H9 (cell line): ENCODE measurements around the gene KIF9. TPM values are rescaled to one million over a fixed set of nuclear protein-coding genes. Genes with fewer than 3 reads are reported as not detected.
"Not testable (repeated sequence)": the region's sequence is repeated elsewhere in the genome, so short reads cannot be mapped to it uniquely, and the experiment has no call there.

Experiments
- DNase-seq: peaks from one replicate; pipeline ENCODE4 v3.0.0-alpha.2; 2017
- H2AFZ ChIP-seq: one replicate; pipeline ENCODE4 v1.6.1; 2013; ENCODE audit warnings: mild to moderate bottlenecking, low read length, control low read depth, moderate library complexity
- H2AK5ac ChIP-seq: 2 replicates; pipeline ENCODE4 v1.6.1; 2013; ENCODE audit warnings: low read length, control low read depth, mixed read lengths; ENCODE audit not compliant: insufficient read length
- H2BK120ac ChIP-seq: one replicate; pipeline ENCODE4 v1.6.1; 2013; ENCODE audit warnings: low read depth, mild to moderate bottlenecking, low read length, control low read depth, inconsistent platforms; ENCODE audit not compliant: poor library complexity, severe bottlenecking
- H2BK12ac ChIP-seq: 2 replicates; pipeline ENCODE4 v1.6.1; 2013; ENCODE audit warnings: low read length, control low read depth, mixed read lengths, low read depth; ENCODE audit not compliant: insufficient read length
- H2BK15ac ChIP-seq: 2 replicates; pipeline ENCODE4 v1.6.1; 2013; ENCODE audit warnings: low read depth, low read length, control low read depth
- H2BK20ac ChIP-seq: one replicate; pipeline ENCODE4 v1.6.1; 2013; ENCODE audit warnings: low read depth, mild to moderate bottlenecking, low read length, control low read depth, inconsistent platforms; ENCODE audit not compliant: poor library complexity, severe bottlenecking
- H2BK5ac ChIP-seq: 2 replicates; pipeline ENCODE4 v1.6.1; 2013; ENCODE audit warnings: low read length, control low read depth, mixed read lengths; ENCODE audit not compliant: insufficient read length
- H3K14ac ChIP-seq: 2 replicates; pipeline ENCODE4 v1.6.1; 2013; ENCODE audit warnings: low read length, control low read depth; ENCODE audit not compliant: insufficient read depth
- H3K18ac ChIP-seq: 2 replicates; pipeline ENCODE4 v1.6.1; 2013; ENCODE audit warnings: low read depth, mild to moderate bottlenecking, mixed read lengths, low read length, control low read depth; ENCODE audit not compliant: insufficient read length
- H3K23ac ChIP-seq: 2 replicates; pipeline ENCODE4 v1.6.1; 2013; ENCODE audit warnings: low read length, control low read depth, mixed read lengths, low read depth; ENCODE audit not compliant: insufficient read length
- H3K23me2 ChIP-seq: 2 replicates; pipeline ENCODE4 v1.6.1; 2013; ENCODE audit warnings: low read depth, mild to moderate bottlenecking, mixed read lengths, low read length, control low read depth; ENCODE audit not compliant: insufficient read length, poor library complexity, severe bottlenecking
- H3K27ac ChIP-seq: 2 replicates; pipeline ENCODE4 v1.5.1; 2013; ENCODE audit warnings: low read length, control low read depth, mixed read lengths, low read depth; ENCODE audit not compliant: insufficient read length
- H3K27me3 ChIP-seq: 2 replicates; pipeline ENCODE4 v1.6.1; 2013; ENCODE audit warnings: low read length, control low read depth, inconsistent platforms; ENCODE audit not compliant: insufficient read depth
- H3K4ac ChIP-seq: 2 replicates; pipeline ENCODE4 v1.6.1; 2013; ENCODE audit warnings: low read depth, mild to moderate bottlenecking, control low read depth, inconsistent platforms, low read length, moderate library complexity
- H3K4me1 ChIP-seq: 2 replicates; pipeline ENCODE4 v1.6.1; 2013; ENCODE audit warnings: low read length, control low read depth, inconsistent platforms; ENCODE audit not compliant: insufficient read depth
- H3K4me2 ChIP-seq: 2 replicates; pipeline ENCODE4 v1.6.1; 2013; ENCODE audit warnings: low read length, control low read depth, mixed read lengths; ENCODE audit not compliant: insufficient read length, insufficient read depth
- H3K56ac ChIP-seq: 2 replicates; pipeline ENCODE4 v1.6.1; 2013; ENCODE audit warnings: low read depth, mild to moderate bottlenecking, mixed read lengths, low read length, control low read depth; ENCODE audit not compliant: insufficient read length
- H3K79me1 ChIP-seq: 2 replicates; pipeline ENCODE4 v1.6.1; 2013; ENCODE audit warnings: low read depth, mild to moderate bottlenecking, moderate library complexity, low read length, control low read depth, inconsistent platforms; ENCODE audit not compliant: insufficient read depth, poor library complexity, severe bottlenecking
- H3K79me2 ChIP-seq: 2 replicates; pipeline ENCODE4 v1.6.1; 2013; ENCODE audit warnings: low read length, control low read depth, inconsistent platforms; ENCODE audit not compliant: insufficient read depth
- H3K9ac ChIP-seq: 2 replicates; pipeline ENCODE4 v1.6.1; 2013; ENCODE audit warnings: low read length, control low read depth, mixed read lengths; ENCODE audit not compliant: insufficient read length; ENCODE audit errors: extremely low read depth
- H3K9me3 ChIP-seq: one replicate; pipeline ENCODE4 v1.6.1; 2013; ENCODE audit warnings: low read depth, low read length, inconsistent platforms; ENCODE audit not compliant: control insufficient read depth
- H3T11ph ChIP-seq: one replicate; pipeline ENCODE4 v1.6.1; 2013; ENCODE audit warnings: mild to moderate bottlenecking, low read length, control low read depth, inconsistent platforms
- H4K20me1 ChIP-seq: one replicate; pipeline ENCODE4 v1.6.1; 2013; ENCODE audit not compliant: control insufficient read depth, insufficient read length, insufficient read depth
- H4K5ac ChIP-seq: 2 replicates; pipeline ENCODE4 v1.6.1; 2013; ENCODE audit warnings: low read depth, mild to moderate bottlenecking, mixed read lengths, low read length, control low read depth; ENCODE audit not compliant: insufficient read length
- H4K8ac ChIP-seq: replicated peaks from 2 replicates; pipeline ENCODE4 v1.6.1; 2013; ENCODE audit warnings: low read length, control low read depth, mixed read lengths, low read depth; ENCODE audit not compliant: insufficient read length
- H4K91ac ChIP-seq: 2 replicates; pipeline ENCODE4 v1.6.1; 2013; ENCODE audit warnings: low read depth, mild to moderate bottlenecking, moderate library complexity, mixed read lengths, low read length, control low read depth; ENCODE audit not compliant: insufficient read length
- H3K27ac Mint-ChIP-seq, 3 experiments: 2 replicates in 2 of 3; 3 replicates in 1 of 3; pipeline ENCODE4 v1.8.0; 2020 to 2021; ENCODE audit warnings: mixed read lengths in 3 of 3, mild to moderate bottlenecking in 1 of 3, moderate library complexity in 1 of 3
- H3K27me3 Mint-ChIP-seq: 2 replicates; pipeline ENCODE4 v1.8.0; 2021; ENCODE audit warnings: low read depth, mild to moderate bottlenecking, moderate library complexity, mixed read lengths
- H3K36me3 Mint-ChIP-seq, 3 experiments: 2 replicates in 2 of 3; 3 replicates in 1 of 3; pipeline ENCODE4 v1.8.0; 2020 to 2021; ENCODE audit warnings: low read depth in 3 of 3, mixed read lengths in 3 of 3; ENCODE audit not compliant: insufficient read depth in 1 of 3
- H3K4me1 Mint-ChIP-seq, 2 experiments: 2 replicates each; pipeline ENCODE4 v1.8.0; 2020; ENCODE audit warnings: mixed read lengths in 2 of 2
- H3K4me3 Mint-ChIP-seq, 2 experiments: 2 replicates in 1 of 2; 3 replicates in 1 of 2; pipeline ENCODE4 v1.8.0; 2020 to 2021; ENCODE audit warnings: mild to moderate bottlenecking in 2 of 2, mixed read lengths in 2 of 2, moderate library complexity in 1 of 2
- H3K9me3 Mint-ChIP-seq, 2 experiments: 2 replicates in 1 of 2; 3 replicates in 1 of 2; pipeline ENCODE4 v1.8.0; 2020; ENCODE audit warnings: mild to moderate bottlenecking in 2 of 2, mixed read lengths in 2 of 2, moderate library complexity in 1 of 2
- WGBS: extraction: QIAGEN DNeasy Blood & Tissue Kit; methylation state at CpG from one replicate; pipeline ENCODE4 v1.1.7; 2013; ENCODE audit warnings: missing lambda C conversion rate, low lambda C conversion rate, mixed read lengths; ENCODE audit not compliant: insufficient read length; ENCODE audit errors: extremely low coverage; 5-methylcytosine and 5-hydroxymethylcytosine counted together
- total RNA-seq: library from RNA; stranded (reverse); gene quantifications from 2 replicates; pipeline ENCODE4 v1.2.1, GENCODE V29; 2021

KIF9 gene
- total RNA-seq, 1 experiment from 2014 or later: 8.4 TPM

DNA sequence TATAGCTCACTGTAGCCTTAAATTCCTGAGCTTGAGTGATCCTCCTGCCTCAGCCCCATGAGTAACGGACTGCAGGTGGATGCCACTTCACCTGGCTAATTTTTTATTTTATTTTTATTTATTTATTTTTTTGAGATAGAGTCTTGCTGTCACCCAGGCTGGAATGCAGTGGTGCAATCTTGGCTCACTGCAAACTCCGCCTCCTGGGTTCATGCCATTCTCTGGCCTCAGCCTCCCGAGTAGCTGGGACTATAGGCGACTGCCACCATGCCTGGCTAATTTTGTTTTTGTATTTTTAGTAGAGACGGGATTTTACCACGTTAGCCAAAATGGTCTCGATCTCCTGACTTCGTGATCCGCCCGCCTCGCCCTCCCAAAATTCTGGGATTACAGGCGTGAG lies 102.6 kb downstream of the KIF9 start:
- H2AK5ac ChIP-seq, H3K79me1 ChIP-seq, H2BK12ac ChIP-seq, H3K9ac ChIP-seq, H3K27ac ChIP-seq, H3K4me3 Mint-ChIP-seq, H2BK15ac ChIP-seq, DNase-seq, H2BK120ac ChIP-seq, H3K9me3 ChIP-seq, H4K91ac ChIP-seq, H3K4ac ChIP-seq, H3K27me3 ChIP-seq, H2AFZ ChIP-seq, H3K23ac ChIP-seq, H3K27me3 Mint-ChIP-seq, H3T11ph ChIP-seq, H2BK20ac ChIP-seq, H3K9me3 Mint-ChIP-seq, H3K4me2 ChIP-seq, H4K5ac ChIP-seq, H3K27ac Mint-ChIP-seq, H4K20me1 ChIP-seq, H3K4me1 Mint-ChIP-seq, H2BK5ac ChIP-seq, H3K23me2 ChIP-seq, H3K4me1 ChIP-seq, H3K79me2 ChIP-seq, H4K8ac ChIP-seq, H3K18ac ChIP-seq, H3K14ac ChIP-seq, H3K56ac ChIP-seq: not testable (repeated sequence)
- no CpG with 5 or more reads among the region's 12 CpGs for WGBS
- H3K36me3 Mint-ChIP-seq: peaks cover 7 to 22% (median 14%) of the 10 kb centered on the region in 3 experiments; a peak in 6 of 7 replicates

Other genes with a start within 250 kb of the KIF9 start
- 57.4 and 60.8 TPM in 2 replicates for gene SETD2, start 118.7 kb downstream of the KIF9 start, total RNA-seq
- gene KLHL18, start 145 bp upstream of the KIF9 start, total RNA-seq: 49.3 and 55.3 TPM in 2 replicates
- 38.0 and 42.2 TPM in 2 replicates for gene PTPN23, start 98.2 kb upstream of the KIF9 start, total RNA-seq
- 101 and 104 TPM in 2 replicates for gene SCAP, start 193.1 kb upstream of the KIF9 start, total RNA-seq
- 51.2 and 53.9 TPM in 2 replicates for gene ELP6, start 230.9 kb upstream of the KIF9 start, total RNA-seq